HG03175 (cell line): ENCODE results near the gene CCDC17.

ENCODE experiments used
- ATAC-seq: cut with Tn5 transposase; IDR thresholded peaks from one replicate; pipeline ENCODE4 v1.9.1; 2021; ENCODE audit warnings: mild to moderate bottlenecking, moderate library complexity; ENCODE audit not compliant: unreplicated experiment

Gene CCDC17

GRCh38 chr1:45584351-45585109 is 39.3 kb downstream of the CCDC17 start:
- ATAC-seq, result peak; percentile 29

- peak; percentile 47 for ATAC-seq
Observed at GRCh38 chr1:45583666-45584350, 40.0 kb downstream of the CCDC17 start, which contains the start of gene NASP. Gene NASP, plus strand, starts transcription at chr1:45584041. Its CDS starts 106 bp downstream, at chr1:45584147.

GRCh38 chr1:45583264-45583665 is 40.6 kb downstream of the CCDC17 start:
- peak; percentile 77 for ATAC-seq

DNA sequence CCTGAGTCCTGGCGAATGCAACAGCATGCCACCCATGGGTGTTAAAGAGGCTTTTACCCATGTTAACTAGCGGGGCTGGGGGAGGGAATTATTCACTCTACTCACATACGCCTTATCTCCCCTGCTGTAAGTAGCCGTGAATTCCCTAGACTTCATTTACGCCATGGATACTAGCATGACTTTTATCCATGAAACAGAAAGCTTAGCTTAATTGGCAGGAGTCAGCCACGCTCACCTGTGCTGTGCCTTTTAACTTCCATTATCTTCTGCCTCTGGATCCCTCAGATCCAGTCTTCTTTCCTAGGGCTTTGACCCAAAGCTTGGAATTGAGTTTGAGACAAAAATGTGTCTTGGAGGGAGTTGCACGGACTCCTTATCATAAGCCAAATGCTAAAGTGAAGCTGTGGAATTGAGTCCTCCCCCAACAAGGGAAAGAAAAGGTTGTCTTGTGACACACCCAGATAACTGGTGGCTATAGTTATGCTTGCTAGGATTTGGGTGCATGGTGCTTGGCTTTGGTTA is 49.7 kb downstream of the CCDC17 start:
- no peak for ATAC-seq

DNA sequence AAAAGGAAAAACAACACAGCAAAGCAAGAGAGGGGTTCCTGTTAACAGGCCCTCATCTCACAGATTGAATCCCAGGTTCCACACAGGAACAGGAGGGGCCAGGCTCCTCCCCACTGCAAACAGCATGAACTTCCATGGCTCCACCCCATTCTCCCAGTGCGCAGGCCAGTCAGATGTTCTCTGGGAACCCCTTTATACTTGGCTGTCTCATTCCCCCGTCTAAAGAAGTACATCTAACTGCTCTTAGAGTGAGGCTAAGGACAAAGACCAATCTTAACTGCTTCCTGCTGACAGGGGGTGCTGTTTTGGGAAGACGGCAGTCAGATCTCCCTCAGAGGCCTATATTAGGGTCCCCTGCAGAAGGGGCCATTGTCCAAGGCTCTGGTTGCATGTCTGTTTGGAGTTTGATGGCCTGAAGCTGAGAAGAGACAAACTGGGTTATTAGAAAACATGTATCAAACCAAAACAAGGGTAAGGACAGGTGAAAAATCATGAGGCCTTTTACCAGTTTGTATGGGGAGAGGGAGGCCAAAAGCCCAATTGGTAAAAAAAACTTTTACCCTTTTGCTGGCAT is 50.5 kb downstream of the CCDC17 start:
- ATAC-seq, result no peak

DNA sequence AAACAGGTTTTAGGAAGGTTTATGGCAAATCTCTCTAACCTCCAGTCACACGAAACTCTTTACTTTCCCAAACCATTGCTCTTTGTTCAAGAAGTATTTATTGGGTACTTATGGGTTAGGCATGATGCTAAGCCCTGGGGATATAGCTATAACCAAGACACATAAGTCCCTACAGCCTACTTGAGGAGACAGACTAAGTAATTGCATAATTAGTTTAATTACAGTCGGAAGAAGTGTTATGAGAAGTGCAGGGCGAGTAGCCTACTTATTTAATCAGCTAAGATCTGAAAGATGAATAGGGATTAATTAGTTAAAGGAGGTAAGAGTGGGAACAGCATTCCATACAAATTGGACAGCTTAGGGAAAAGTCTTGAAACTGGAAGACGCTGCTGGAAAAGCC is 53.2 kb downstream of the CCDC17 start:
- no peak for ATAC-seq
